ENCODE measurements around the gene MORN5.

DNA sequence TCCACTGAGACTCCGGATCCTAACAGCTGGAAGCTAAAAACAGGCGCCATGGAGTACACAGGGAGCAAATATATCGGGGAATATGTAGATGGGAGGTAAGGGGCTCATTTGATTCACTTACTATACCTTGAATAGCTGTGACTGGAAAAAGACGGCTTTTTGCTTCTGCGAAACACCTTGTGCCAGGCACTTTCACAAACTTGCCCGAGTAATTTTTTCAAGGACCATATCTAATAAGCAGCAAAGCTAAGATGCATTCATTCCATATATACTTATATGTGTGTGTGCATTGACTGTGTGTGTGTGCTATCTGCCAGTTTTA lies 178 bp downstream of the MORN5 start:
- TF ChIP-seq, protein P1, sequence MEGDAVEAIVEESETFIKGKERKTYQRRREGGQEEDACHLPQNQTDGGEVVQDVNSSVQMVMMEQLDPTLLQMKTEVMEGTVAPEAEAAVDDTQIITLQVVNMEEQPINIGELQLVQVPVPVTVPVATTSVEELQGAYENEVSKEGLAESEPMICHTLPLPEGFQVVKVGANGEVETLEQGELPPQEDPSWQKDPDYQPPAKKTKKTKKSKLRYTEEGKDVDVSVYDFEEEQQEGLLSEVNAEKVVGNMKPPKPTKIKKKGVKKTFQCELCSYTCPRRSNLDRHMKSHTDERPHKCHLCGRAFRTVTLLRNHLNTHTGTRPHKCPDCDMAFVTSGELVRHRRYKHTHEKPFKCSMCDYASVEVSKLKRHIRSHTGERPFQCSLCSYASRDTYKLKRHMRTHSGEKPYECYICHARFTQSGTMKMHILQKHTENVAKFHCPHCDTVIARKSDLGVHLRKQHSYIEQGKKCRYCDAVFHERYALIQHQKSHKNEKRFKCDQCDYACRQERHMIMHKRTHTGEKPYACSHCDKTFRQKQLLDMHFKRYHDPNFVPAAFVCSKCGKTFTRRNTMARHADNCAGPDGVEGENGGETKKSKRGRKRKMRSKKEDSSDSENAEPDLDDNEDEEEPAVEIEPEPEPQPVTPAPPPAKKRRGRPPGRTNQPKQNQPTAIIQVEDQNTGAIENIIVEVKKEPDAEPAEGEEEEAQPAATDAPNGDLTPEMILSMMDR (IDR thresholded peaks at IDR 0.05): no peak
- no peak for TF ChIP-seq EZH2 (IDR thresholded peaks at IDR 0.05; ENCODE audit: borderline replicate concordance, insufficient read depth, low read depth, low read length, poor library complexity, severe bottlenecking)
